OCI-LY1 (cell line): Measurements from ENCODE around the gene THEM4.

Source experiments
- H2AFZ ChIP-seq: fragments of 200-600 bp; sonication (generic), shearing (Covaris generic); 2 replicates; pipeline ENCODE4 v1.6.0; 2014; ENCODE audit warnings: antibody characterized with exemption, mild to moderate bottlenecking, low read length
- H3F3A ChIP-seq: fragments of 200-600 bp; sonication (generic), shearing (Covaris generic); 2 replicates; pipeline ENCODE4 v1.6.0; 2014; ENCODE audit warnings: mild to moderate bottlenecking, antibody characterized with exemption, low read length, moderate library complexity; ENCODE audit not compliant: insufficient read depth
- H3K27ac ChIP-seq: fragments of 200-600 bp; sonication (generic); 2 replicates; pipeline ENCODE4 v1.5.1; 2014; ENCODE audit warnings: low read length, mixed run types, mild to moderate bottlenecking, low read depth; ENCODE audit not compliant: poor library complexity, severe bottlenecking
- H3K27me3 ChIP-seq: fragments of 200-600 bp; sonication (generic); 2 replicates; pipeline ENCODE4 v1.6.0; 2014; ENCODE audit warnings: antibody characterized with exemption, mild to moderate bottlenecking, low read length, moderate library complexity; ENCODE audit not compliant: insufficient read depth
- H3K36me3 ChIP-seq: fragments of 200-600 bp; sonication (generic); 2 replicates; pipeline ENCODE4 v1.6.1; 2014; ENCODE audit warnings: mild to moderate bottlenecking, antibody characterized with exemption, low read length, moderate library complexity, mixed read lengths; ENCODE audit not compliant: insufficient read depth
- H3K4me1 ChIP-seq: fragments of 200-600 bp; sonication (generic); 2 replicates; pipeline ENCODE4 v1.5.1; 2014; ENCODE audit warnings: mild to moderate bottlenecking, low read length, moderate library complexity; ENCODE audit not compliant: insufficient read depth, severe bottlenecking
- H3K4me2 ChIP-seq: fragments of 200-600 bp; sonication (generic), shearing (Covaris generic); 2 replicates; pipeline ENCODE4 v1.6.1; 2014; ENCODE audit warnings: low read length
- H3K4me3 ChIP-seq: fragments of 200-600 bp; sonication (generic); 2 replicates; pipeline ENCODE4 v1.5.1; 2014; ENCODE audit warnings: low read length, low read depth, mild to moderate bottlenecking, mixed read lengths; ENCODE audit not compliant: poor library complexity, severe bottlenecking
- H3K79me2 ChIP-seq: fragments of 200-600 bp; shearing (Covaris generic); 2 replicates; pipeline ENCODE4 v1.6.1; 2016; ENCODE audit warnings: mixed run types, low read length, mixed read lengths; ENCODE audit not compliant: insufficient read depth
- H3K9ac ChIP-seq: fragments of 200-600 bp; sonication (generic), shearing (Covaris generic); 2 replicates; pipeline ENCODE4 v1.6.1; 2014; ENCODE audit warnings: mild to moderate bottlenecking, low read length, mixed read lengths
- H3K9me2 ChIP-seq: fragments of 200-600 bp; sonication (generic), shearing (Covaris generic); 2 replicates; pipeline ENCODE4 v1.6.1; 2014; ENCODE audit warnings: low read depth, mild to moderate bottlenecking, low read length, mixed read lengths
- H3K9me3 ChIP-seq: fragments of 200-600 bp; shearing (Covaris generic); 2 replicates; pipeline ENCODE4 v1.6.1; 2014; ENCODE audit warnings: low read length, mixed read lengths
- H4K20me1 ChIP-seq: fragments of 200-600 bp; sonication (generic), shearing (Covaris generic); 2 replicates; pipeline ENCODE4 v1.6.0; 2016; ENCODE audit warnings: mild to moderate bottlenecking, low read length; ENCODE audit not compliant: insufficient read depth
- EZH2 ChIP-seq: fragments of 200-600 bp; sonication (generic), shearing (Covaris generic); IDR thresholded peaks from 2 replicates; pipeline ENCODE4 v1.8.0; 2017; ENCODE audit warnings: borderline replicate concordance, mixed run types, mild to moderate bottlenecking, antibody characterized with exemption, low read length, moderate library complexity, mixed read lengths
- TF ChIP-seq, protein P1 (sequence below): fragments of 200-600 bp; sonication (generic), shearing (Covaris generic); IDR thresholded peaks from 2 replicates; pipeline ENCODE4 v1.5.1; 2017; ENCODE audit warnings: mild to moderate bottlenecking, antibody characterized with exemption, low read length, moderate library complexity, mixed read lengths

THEM4 gene

DNA sequence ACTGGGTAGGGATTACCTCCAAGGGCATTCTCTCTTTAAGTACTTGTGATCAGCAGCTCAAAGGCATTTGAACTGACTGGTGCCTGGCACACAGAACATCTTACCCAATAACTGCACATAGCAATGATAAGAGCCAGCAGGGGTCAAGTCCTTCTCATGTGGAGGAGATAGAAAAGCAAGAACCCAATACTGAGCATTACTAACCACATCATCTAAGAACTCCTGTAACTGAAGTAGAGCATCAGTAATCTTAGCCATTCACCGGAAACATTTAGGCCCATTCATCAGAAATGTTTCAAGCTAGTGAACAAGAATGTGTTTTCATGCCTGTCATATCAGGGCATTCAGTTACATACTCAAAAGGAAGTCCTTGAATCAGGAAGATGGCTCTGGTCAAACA, 33.6 kb upstream of the THEM4 start:
- no peaks in the 10 kb centered on the region for H3K9me3 ChIP-seq
- H3K36me3 ChIP-seq: no peaks in the 10 kb centered on the region
- H3K9ac ChIP-seq: no peak overlapping the region
- no peak overlapping the region for H3K27ac ChIP-seq
- H3K4me1 ChIP-seq: no peaks in the 10 kb centered on the region
- H3K27me3 ChIP-seq: no peaks in the 10 kb centered on the region
- H3K79me2 ChIP-seq: no peaks in the 10 kb centered on the region
- no peaks in the 10 kb centered on the region for H4K20me1 ChIP-seq
- no peak for TF ChIP-seq EZH2
- no peaks in the 10 kb centered on the region for H3F3A ChIP-seq
- no peak overlapping the region for H2AFZ ChIP-seq
- H3K4me2 ChIP-seq: no peak overlapping the region
- no peak overlapping the region for H3K4me3 ChIP-seq
- H3K9me2 ChIP-seq: no peaks in the 10 kb centered on the region

DNA sequence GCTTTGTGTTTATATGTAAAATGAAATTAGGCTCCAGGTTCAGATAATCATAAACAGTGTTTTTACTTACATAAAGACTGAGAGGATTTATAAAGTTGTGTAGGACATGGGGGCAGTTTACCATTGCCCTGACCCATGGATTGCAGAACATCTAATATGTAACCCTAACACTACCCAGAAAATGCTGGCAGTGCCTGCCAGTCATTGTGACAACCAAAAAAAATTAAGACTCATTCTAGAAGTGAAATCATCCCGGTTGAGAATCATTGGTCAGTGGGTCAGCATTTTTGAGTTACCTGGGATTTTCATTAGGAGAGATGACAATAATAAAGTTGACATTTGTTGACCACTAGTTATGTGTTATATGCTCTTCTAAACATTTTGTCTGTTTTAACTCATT, 31.2 kb upstream of the THEM4 start:
- no peak overlapping the region for H3K4me2 ChIP-seq
- no peaks in the 10 kb centered on the region for H3K9me2 ChIP-seq
- H3K27ac ChIP-seq: no peak overlapping the region
- no peaks in the 10 kb centered on the region for H3K36me3 ChIP-seq
- no peaks in the 10 kb centered on the region for H3K27me3 ChIP-seq
- no peak overlapping the region for H3K9ac ChIP-seq
- H3K79me2 ChIP-seq: no peaks in the 10 kb centered on the region
- H2AFZ ChIP-seq: no peak overlapping the region
- no peaks in the 10 kb centered on the region for H3K4me1 ChIP-seq
- no peaks in the 10 kb centered on the region for H3K9me3 ChIP-seq
- no peaks in the 10 kb centered on the region for H3F3A ChIP-seq
- H3K4me3 ChIP-seq: no peak overlapping the region
- no peaks in the 10 kb centered on the region for H4K20me1 ChIP-seq
- TF ChIP-seq, protein P1, sequence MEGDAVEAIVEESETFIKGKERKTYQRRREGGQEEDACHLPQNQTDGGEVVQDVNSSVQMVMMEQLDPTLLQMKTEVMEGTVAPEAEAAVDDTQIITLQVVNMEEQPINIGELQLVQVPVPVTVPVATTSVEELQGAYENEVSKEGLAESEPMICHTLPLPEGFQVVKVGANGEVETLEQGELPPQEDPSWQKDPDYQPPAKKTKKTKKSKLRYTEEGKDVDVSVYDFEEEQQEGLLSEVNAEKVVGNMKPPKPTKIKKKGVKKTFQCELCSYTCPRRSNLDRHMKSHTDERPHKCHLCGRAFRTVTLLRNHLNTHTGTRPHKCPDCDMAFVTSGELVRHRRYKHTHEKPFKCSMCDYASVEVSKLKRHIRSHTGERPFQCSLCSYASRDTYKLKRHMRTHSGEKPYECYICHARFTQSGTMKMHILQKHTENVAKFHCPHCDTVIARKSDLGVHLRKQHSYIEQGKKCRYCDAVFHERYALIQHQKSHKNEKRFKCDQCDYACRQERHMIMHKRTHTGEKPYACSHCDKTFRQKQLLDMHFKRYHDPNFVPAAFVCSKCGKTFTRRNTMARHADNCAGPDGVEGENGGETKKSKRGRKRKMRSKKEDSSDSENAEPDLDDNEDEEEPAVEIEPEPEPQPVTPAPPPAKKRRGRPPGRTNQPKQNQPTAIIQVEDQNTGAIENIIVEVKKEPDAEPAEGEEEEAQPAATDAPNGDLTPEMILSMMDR: no peak
- TF ChIP-seq EZH2: no peak

DNA sequence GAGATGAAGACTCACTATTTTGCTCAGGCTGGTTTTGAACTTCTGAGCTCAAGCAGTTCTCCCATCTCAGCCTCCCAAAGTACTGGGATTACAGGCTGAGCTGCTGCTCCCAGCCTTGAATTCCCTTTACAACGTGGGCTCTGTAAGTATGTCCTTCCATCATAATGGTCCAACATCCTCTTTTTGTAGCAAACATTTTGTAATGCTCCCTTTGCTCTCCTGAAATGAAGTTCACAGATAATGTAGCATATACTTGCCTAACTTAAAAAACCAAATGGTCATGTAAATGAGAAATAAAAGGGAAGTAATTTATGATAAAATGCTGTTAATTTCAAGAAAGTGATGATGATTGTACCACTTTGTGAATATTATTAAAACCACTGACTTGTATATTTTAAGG, 30.5 kb upstream of the THEM4 start:
- no peaks in the 10 kb centered on the region for H3K9me2 ChIP-seq
- H3K4me3 ChIP-seq: no peak overlapping the region
- H3K79me2 ChIP-seq: no peaks in the 10 kb centered on the region
- no peaks in the 10 kb centered on the region for H3K36me3 ChIP-seq
- no peak overlapping the region for H3K27ac ChIP-seq
- no peaks in the 10 kb centered on the region for H3K4me1 ChIP-seq
- H3K27me3 ChIP-seq: no peaks in the 10 kb centered on the region
- no peaks in the 10 kb centered on the region for H3K9me3 ChIP-seq
- no peak overlapping the region for H2AFZ ChIP-seq
- H3F3A ChIP-seq: no peaks in the 10 kb centered on the region
- TF ChIP-seq, protein P1: no peak
- no peak for TF ChIP-seq EZH2
- H3K4me2 ChIP-seq: no peak overlapping the region
- H3K9ac ChIP-seq: no peak overlapping the region
- H4K20me1 ChIP-seq: no peaks in the 10 kb centered on the region

DNA sequence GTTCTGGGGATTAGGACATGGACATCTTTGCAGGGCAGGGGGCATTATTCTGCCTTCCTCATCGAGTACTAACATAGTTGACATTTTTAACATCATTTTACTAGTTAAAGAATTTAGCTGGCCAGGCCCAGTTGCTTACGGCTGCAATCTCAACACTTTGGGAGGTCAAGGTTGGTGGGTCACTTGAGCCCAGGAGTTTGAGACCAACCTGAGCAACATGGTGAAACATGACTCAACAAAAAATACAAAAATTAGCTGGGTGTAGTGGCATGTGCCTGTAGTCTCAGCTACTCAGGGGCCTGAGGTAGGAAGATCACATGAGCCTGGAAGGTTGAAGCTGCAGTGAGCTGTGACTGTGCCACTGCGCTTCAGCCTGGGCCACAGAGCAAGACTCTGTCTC, 29.8 kb upstream of the THEM4 start:
- TF ChIP-seq, protein P1: no peak
- no peak for TF ChIP-seq EZH2
- Histone ChIP-seq H3K9me2 (no peaks in the 10 kb centered on the region), H3F3A (no peaks in the 10 kb centered on the region), H3K9ac (no peak overlapping the region), H3K4me1 (no peaks in the 10 kb centered on the region), H3K4me3 (no peak overlapping the region), H3K79me2 (no peaks in the 10 kb centered on the region), H3K27ac (no peak overlapping the region), H2AFZ (no peak overlapping the region), H3K36me3 (no peaks in the 10 kb centered on the region), H3K9me3 (no peaks in the 10 kb centered on the region), H3K27me3 (no peaks in the 10 kb centered on the region), H3K4me2 (no peak overlapping the region), H4K20me1 (no peaks in the 10 kb centered on the region)
